ENCODE measurements around the gene PIK3R6.
"Not testable (repeated sequence)": the region's sequence is repeated elsewhere in the genome, so short reads cannot be mapped to it uniquely, and the experiment has no call there.

Gene PIK3R6

DNA sequence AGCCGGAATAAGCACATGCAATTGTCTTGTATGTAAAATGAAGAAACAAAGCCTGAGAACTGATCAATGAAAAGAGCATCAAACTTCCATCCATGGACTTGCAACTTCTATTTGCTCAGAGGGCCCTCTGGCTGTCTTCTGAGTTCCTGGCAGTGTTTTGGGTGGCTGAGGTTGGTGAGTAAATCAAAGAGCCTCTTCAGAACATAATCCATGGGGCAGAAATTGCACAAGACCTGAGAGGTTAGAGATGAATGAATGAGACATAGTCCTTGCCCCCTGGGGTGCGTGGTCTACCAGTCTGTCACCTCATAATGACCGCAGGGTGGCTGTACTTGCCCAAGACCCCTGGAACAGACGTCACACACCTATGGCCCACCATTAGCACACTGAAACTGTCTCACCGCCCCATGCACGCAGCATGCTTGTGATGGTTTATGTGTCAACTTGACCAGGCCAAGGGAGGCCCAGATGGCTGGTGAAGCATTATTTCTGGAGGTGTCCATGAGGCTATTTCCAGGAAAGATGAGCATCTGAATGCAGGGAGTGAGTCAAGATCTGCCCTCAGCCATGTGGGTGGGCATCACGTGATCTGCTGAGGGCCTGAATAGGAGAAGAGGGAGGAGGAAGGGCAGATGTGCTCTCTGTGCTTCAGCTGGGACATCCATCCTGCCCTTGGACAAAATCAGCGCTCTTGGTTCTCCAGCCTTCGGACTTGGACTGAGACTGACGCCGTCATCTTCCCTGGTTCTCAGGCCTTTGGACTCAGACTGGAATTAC, 8.3 kb downstream of the PIK3R6 start:
- no peak overlapping the region for H3K4me3 ChIP-seq (ENCODE audit: low read depth, low read length)
- peak; percentile 48 for DNase-seq (ENCODE audit: low read depth)

DNA sequence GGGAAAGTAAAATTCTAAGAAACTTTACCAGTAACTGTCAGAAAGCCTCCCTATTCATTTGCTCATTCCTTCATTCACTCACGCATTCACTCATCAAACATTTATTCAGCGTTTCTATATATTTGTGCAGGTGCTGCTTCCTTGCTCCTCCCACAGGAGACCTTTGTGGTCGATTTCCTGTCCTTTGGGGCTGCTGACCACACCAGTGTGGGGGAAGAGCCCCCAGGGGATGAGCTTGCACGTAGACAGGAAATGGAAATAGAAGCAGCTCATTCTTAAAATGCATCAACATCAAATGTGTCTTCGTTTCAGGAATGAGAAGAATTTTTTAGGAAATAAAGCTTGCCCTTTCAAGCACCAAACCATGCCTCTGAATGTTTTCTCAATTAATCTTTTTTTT, 9.6 kb downstream of the PIK3R6 start:
- peak; percentile 43 for DNase-seq (ENCODE audit: low read depth)
- H3K4me3 ChIP-seq (ENCODE audit: low read depth, low read length) = no peak overlapping the region

DNA sequence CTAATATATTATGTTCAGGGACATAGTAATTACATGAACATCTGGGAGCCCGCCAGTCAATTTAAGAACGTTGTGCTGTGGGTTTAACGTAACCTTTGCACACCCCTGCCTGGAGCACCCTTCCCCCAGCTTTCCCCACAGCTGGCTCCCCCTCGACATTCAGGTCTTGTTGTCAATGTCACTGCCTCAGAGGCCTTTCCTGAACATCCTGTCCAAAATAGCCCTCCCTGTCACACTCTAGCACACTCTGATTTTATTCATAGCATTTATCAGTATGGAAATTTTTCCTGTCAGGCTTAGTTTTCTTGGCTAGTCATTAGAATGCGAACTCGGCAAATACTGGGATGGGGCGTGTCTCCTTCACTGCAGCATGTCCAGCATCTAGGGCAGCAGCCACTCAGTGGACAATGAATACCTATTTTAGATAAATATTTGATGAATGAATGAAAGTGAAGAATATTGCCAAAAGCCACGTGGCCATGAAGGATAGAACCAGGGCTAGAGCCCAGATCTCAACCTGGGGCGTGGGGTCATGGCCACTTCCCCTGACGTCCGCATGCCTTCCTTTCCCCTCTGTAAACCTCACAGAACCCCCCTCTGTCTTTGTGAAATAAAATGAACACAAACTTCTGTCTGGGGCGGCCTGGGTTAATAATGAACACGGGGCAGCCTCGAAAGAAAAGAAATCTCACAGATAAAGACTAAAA, 10.5 kb downstream of the PIK3R6 start:
- H3K4me3 ChIP-seq (ENCODE audit: low read depth, low read length) = no peak overlapping the region
- no peak for DNase-seq (ENCODE audit: low read depth)

- H3K4me3 ChIP-seq (ENCODE audit: low read depth, low read length); DNase-seq (ENCODE audit: low read depth): not testable (repeated sequence)
Observed at GRCh38 chr17:8856205-8856603, 11.3 kb downstream of the PIK3R6 start.

DNA sequence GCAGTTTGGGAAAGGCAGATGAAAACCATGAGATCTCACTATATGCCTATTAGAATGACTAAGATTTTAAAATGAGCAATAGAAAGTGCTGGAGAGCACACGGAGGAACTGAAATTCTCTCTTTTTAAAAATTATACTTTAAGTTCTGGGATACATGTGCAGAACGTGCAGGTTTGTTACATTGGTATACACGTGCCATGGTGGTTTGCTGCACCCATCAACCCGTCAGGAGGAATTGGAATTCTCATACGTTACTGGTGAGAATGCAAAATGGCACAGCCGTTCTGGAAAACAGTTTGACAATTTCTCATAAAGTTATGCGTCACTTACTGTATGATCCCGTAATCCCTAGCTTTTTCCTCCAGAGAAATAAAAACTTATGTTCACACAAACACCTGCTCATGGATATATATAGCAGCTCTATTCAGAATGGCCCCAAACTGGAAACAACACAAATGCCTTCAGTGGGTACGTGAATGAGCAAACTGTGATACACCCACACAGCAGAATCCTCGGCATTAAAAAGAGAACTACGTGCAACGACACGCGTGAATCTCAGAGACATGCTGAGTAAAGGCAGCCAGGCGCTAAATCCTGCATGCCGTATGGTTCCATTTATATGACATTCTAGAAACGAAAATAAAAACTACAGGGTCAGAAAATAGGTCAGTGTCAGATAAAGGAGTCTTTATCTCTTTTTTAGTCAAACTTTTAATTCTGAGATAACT, 11.8 kb downstream of the PIK3R6 start:
- no peak for DNase-seq (ENCODE audit: low read depth)
- H3K4me3 ChIP-seq (ENCODE audit: low read depth, low read length) = no peak overlapping the region

DNA sequence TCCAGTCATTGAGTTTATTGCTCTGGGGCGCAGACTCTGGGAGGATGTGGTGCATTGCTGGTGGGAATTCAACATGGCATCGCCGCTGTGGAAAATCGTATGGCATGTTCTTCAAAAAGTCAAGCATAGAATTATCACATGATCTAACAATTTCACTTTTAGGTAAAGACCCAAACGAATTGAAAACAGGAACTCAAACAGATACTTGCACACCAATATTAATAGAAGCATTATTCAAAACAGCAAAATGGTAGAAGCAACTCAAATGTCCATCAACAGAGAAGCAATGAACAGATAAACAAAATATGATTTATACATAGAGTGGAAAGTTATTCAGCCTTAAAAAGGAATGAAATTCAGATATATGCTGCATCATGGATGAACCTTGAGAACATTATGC, 15.9 kb downstream of the PIK3R6 start:
- DNase-seq (ENCODE audit: low read depth) = no peak
- no peak overlapping the region for H3K4me3 ChIP-seq (ENCODE audit: low read depth, low read length)

DNA sequence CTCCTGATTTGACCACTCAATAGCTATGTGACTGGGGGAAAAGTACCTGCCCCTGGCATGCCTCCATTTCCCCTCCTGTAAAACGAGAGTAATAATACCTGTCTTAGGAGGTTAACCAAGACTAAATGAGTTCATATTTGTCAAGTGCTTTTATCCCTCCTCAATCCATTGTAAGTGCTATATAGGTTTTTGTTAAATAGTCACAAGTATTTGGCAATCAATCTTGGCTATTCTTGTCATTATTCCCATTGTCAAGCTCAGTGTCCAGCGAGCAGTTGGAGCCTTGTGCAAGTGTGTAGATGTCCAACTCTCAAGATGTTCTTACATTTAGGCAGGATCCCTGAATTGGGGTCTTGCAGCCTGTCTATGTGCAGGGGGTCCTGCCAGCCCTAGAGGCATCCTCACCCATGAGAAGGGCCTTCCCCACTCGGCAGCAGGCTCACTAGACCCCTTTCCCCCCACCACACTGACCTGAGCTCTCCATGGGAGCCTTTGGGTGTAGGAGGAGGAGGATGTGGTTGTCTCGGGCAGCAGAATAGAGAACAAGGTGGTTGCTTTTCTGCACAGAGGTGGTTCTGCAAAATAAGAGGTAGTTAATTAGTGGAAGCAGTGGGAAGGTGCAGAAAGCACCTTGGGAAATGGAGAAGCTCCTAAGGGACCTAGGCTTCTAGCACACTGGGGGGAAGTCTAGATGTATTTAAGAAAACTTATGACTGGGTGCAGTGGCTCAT, 18.0 kb downstream of the PIK3R6 start:
- no peak overlapping the region for H3K4me3 ChIP-seq (ENCODE audit: low read depth, low read length)
- DNase-seq (ENCODE audit: low read depth) = no peak

GRCh38 chr17:8847891-8848290, 19.6 kb downstream of the PIK3R6 start:
- DNase-seq (ENCODE audit: low read depth) = no peak
- no peak overlapping the region for H3K4me3 ChIP-seq (ENCODE audit: low read depth, low read length)

DNA sequence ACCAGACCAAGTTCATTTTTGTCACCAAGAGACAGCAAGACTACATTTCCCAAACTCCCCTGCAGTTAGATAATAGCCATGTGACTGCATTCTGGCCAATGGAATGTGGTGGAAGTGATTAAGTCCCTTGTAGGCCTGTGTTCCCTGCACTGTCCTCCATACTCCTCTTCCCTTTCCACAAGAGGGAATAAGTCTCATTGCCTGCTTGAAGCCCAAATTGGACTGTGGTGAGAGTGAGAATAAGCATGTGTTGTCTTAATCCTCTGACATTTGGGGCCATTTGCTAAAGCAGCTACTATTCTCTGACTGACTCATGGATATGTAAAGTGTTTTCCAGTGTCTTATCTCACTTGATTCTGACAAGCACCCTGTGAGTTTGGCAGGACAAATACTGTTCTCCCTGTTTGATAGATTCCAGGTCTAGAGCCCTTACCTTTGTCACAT, 20.7 kb downstream of the PIK3R6 start:
- H3K4me3 ChIP-seq (ENCODE audit: low read depth, low read length) = no peak overlapping the region
- no peak for DNase-seq (ENCODE audit: low read depth)

DNA sequence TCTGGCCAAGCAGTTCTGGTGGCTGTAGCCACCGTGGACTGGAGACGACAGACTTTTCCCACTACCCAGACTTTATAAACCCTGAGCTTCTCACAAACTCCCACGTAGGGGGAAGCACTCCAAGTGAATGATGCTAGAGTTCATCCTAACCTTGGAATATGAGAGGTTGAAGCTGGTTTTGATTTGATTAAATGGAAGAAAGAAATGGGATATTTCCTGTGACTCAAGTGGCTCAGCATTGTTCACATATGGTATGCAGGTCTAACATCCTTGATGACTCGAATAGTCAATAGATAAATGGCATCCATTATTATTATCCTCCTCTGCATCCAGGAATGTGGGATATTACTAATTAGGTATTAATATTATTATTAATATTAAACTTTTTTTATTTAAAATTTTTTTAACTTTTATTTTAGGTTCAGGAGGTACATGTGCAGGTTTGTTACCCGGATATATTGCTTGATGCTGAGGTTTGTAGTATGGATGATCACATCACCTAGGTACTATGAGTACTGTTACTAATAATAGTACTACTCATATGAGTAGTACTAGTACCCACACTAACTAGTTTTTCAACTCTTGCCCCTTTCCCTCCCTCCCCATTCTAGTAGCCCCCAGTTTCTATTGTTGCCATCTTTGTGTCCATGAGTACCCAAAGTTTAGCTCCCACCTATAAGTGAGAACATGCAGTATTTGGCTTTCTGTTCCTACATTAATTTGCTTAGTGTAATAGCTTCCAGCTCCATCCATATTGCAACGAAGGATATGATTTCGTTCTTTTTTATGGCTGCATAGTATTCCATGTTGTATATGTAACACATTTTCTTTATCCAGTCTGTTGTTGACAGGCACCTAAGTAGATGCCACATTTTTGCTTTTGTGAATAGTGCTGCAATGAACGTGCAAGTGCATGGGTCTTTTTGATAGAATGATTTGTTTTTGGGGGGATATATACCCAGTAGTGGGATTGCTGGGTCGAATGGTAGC, 22.9 kb downstream of the PIK3R6 start:
- no peak for DNase-seq (ENCODE audit: low read depth)
- H3K4me3 ChIP-seq (ENCODE audit: low read depth, low read length) = no peak overlapping the region

GRCh38 chr17:8843344-8843743, 24.1 kb downstream of the PIK3R6 start:
- DNase-seq (ENCODE audit: low read depth) = no peak

DNA sequence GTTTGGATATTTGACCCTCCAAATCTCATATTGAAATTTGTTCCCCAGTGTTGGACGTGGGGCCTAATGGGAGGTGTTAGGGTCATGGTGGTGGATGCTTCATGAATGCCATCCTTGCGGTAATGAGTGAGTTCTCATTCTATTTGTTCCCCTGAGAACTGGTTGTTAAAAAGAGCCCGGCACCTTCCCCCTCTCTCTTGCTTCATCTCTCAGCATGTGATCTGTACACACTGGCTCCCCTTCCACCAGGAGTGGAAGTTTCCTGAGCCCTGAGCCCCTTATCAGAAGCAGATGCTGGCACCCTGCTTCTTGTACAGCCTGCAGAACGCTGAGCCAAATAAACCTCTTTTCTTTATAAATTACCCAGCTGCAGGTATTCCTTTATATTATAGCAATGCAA, 25.6 kb downstream of the PIK3R6 start:
- DNase-seq (ENCODE audit: low read depth) = no peak
- no peak overlapping the region for H3K4me3 ChIP-seq (ENCODE audit: low read depth, low read length)

More at GRCh38 chr17:8843344-8843743, 24.1 kb downstream of the PIK3R6 start:
- H3K4me3 ChIP-seq (ENCODE audit: low read depth, low read length) = no peak overlapping the region

GRCh38 chr17:8839410-8839935, 28.0 kb downstream of the PIK3R6 start:
- DNase-seq (ENCODE audit: low read depth) = no peak
- no peak overlapping the region for H3K4me3 ChIP-seq (ENCODE audit: low read depth, low read length)

- H3K4me3 ChIP-seq (ENCODE audit: low read depth, low read length) = no peak overlapping the region
- DNase-seq (ENCODE audit: low read depth) = no peak
Observed at GRCh38 chr17:8838551-8839095, 28.9 kb downstream of the PIK3R6 start.

DNA sequence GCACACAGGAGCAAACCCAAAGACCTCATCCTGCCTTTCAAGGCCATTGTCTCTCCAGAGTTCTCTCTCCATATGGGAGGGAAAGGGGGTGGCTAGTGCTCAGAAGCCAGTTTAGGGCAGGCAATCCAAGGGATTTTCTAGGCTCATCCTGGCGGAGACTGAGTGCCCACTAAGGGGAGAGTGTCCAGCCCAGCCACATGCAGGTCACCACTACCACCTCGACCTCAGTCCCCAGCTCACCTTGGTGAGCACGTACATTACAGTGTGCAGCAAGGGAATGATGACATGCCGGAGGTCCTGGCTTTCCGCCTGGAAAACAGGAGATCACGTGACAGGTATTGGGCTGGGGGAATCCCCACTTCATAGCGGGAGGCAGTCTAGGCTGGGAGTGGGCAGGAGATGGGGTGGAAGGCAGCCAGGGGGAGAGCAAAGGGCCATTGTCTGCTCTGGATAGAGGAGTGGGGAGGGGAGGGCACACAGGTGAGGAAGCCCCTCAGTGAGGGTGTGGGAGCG, 29.9 kb downstream of the PIK3R6 start:
- DNase-seq (ENCODE audit: low read depth) = no peak
- no peak overlapping the region for H3K4me3 ChIP-seq (ENCODE audit: low read depth, low read length)

- H3K4me3 ChIP-seq (ENCODE audit: low read depth, low read length) = no peak overlapping the region
- no peak for DNase-seq (ENCODE audit: low read depth)
Observed at GRCh38 chr17:8836821-8837562, 30.5 kb downstream of the PIK3R6 start.

Data from skeletal muscle cell (primary cell).